GM18511 (cell line): Measurements from ENCODE around the gene CCDC88A.
"Not testable (repeated sequence)": the region's sequence is repeated elsewhere in the genome, so short reads cannot be mapped to it uniquely, and the experiment has no call there.

Experiments used
- ATAC-seq: cut with Tn5 transposase; IDR thresholded peaks from one replicate; pipeline ENCODE4 v1.9.1; 2021; ENCODE audit warnings: mild to moderate bottlenecking, moderate library complexity; ENCODE audit not compliant: unreplicated experiment

CCDC88A gene

GRCh38 chr2:55419679-55420438 lies at the start of gene CCDC88A:
Gene CCDC88A (minus strand): TSS chr2:55419856. CDS start chr2:55419079, 777 bp downstream.
- peak; percentile 85 for ATAC-seq

- no peak for ATAC-seq
These were observed 42.0 kb upstream of the CCDC88A start for GRCh38 chr2:55461679-55462078.

- ATAC-seq: no peak
These were observed 40.9 kb upstream of the CCDC88A start for GRCh38 chr2:55460562-55460961.

GRCh38 chr2:55459714-55460274 lies 40.1 kb upstream of the CCDC88A start:
- no peak for ATAC-seq

GRCh38 chr2:55459279-55459678 lies 39.6 kb upstream of the CCDC88A start:
- ATAC-seq: no peak

GRCh38 chr2:55454121-55454520 lies 34.5 kb upstream of the CCDC88A start:
- ATAC-seq: no peak

- ATAC-seq: peak; percentile 91
These were observed 33.2 kb upstream of the CCDC88A start for GRCh38 chr2:55452879-55453278.

GRCh38 chr2:55451699-55452098 lies 32.0 kb upstream of the CCDC88A start:
- ATAC-seq: no peak

GRCh38 chr2:55450014-55450413 lies 30.4 kb upstream of the CCDC88A start:
- ATAC-seq: not testable (repeated sequence)

GRCh38 chr2:55442045-55442760 lies 22.5 kb upstream of the CCDC88A start:
- ATAC-seq: not testable (repeated sequence)

- no peak for ATAC-seq
These were observed 21.7 kb upstream of the CCDC88A start for GRCh38 chr2:55441280-55441892.

- ATAC-seq: no peak
These were observed 19.4 kb upstream of the CCDC88A start for GRCh38 chr2:55439101-55439397.

- ATAC-seq: no peak
These were observed 18.9 kb upstream of the CCDC88A start for GRCh38 chr2:55438391-55439100.

- no peak for ATAC-seq
These were observed 18.1 kb upstream of the CCDC88A start for GRCh38 chr2:55437515-55438390.

GRCh38 chr2:55431982-55432627 lies 12.4 kb upstream of the CCDC88A start:
- peak; percentile 69 for ATAC-seq

GRCh38 chr2:55430211-55430975 lies 10.7 kb upstream of the CCDC88A start:
- ATAC-seq: no peak

- no peak for ATAC-seq
These were observed 8.6 kb upstream of the CCDC88A start for GRCh38 chr2:55428258-55428657.

- no peak for ATAC-seq
These were observed 5.8 kb upstream of the CCDC88A start for GRCh38 chr2:55425431-55425831.
